HG02938 (cell line): ENCODE results near the gene TEDDM1.

ENCODE experiments used
- ATAC-seq: cut with Tn5 transposase; IDR thresholded peaks from one replicate; pipeline ENCODE4 v1.9.1; 2021; ENCODE audit warnings: mild to moderate bottlenecking, moderate library complexity; ENCODE audit not compliant: unreplicated experiment

TEDDM1 gene

DNA sequence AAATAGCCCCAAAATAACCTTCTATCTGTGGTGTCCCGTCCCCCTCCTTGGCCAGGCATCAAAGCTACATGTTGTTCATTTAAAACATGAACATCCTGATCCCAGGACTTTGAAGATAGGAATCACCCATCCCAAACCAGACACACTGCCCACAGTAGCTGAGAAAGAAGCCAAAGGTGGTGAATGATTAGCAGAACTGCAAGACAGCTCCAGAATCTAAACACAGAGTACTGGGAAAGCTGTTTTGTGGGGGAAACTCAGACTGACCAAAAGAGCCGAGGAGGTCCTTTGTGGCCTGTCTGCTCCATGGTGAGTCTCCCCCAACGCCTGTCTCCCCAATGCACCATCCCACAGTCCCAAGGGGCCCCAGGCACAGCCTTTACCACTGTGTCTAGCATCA is 7.3 kb upstream of the TEDDM1 start:
- no peak for ATAC-seq

DNA sequence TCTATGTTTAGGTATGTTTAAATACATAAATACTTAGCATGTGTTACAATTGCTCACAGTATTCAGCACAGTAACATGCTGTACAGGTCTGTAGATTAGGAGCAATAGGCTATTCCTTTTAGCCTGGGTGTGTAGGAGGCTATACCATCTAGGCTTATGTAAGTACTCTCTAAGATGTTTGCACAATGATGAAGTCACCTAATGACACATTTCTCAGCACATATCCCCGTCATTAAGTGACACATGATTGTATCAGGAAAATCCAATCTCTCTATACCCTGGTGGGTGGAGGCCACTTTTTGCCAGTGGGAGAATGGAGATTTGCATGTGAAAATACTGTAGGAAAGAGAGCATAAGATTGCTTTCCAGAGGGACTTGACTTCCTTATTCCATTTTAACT is 5.5 kb upstream of the TEDDM1 start:
- no peak for ATAC-seq

DNA sequence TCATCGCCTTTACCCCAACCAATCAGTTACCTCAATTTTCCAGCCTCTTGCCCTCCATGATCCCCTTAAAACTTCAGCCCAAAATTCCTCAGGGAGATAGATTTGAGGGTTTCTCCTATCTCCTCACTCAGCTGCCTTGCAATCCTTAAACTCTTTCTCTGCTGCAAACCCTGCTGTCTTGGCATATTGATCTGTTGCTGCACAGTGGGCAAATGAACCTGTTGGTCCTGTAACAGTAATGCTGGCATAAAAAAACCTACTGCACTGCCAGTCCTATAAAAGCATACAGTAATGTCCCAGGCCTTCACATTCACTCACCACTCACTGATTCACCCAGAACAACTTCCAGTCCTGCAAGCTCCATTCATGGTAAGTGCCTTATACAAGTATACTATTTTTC is 5.1 kb upstream of the TEDDM1 start:
- ATAC-seq: no peak

DNA sequence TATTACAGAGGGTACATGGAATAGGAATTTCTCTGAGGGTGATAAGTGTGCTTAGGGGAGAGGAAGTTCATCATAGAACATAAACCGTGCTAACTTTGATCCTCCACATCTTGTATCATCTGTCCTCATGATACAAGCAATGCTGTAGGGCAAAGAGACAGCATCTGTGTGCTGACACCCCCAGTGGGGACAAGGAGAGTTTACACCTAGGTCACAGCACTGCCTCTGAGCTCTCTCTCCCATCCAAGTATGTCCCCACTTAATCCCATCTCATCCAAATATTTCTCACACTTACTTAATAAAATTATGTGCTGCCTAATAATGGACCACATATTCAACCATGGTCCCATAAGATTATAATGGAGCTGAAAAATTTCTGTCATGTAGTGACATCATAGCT is 4.3 kb upstream of the TEDDM1 start:
- ATAC-seq: no peak

DNA sequence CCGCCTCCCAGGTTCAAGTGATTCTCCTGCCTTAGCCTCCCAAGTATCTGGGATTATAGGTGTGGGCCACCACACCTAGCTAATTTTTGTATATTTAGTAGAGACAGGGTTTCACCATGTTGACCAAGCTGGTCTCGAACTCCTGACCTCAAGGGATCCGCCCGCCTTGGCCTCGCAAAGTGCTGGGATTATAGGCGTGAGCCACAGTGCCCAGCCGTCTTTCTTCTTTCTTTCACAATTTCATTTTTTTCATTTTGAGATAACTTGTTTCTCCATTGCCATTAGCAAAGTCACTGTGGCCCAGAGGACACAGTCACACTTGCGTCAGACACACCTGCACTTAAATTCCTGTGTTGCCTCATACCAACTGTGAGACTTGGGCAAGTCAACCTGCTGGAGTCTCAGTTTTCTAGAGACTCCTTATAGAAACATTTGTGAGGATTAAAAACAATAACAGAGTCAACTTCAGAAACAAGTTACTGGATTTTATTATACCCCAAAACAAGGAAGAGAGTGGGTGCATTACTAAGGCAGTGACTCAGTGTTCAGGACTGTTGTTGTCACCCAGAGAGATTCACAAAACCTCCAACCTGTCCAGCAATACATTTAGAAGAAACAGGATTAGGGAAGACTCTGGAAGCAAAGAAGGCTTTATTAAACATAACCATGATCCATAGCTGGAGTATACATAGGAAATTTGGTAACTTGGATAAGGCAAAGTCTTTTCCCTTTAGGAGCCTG is 2.6 kb downstream of the TEDDM1 start:
- no peak for ATAC-seq

DNA sequence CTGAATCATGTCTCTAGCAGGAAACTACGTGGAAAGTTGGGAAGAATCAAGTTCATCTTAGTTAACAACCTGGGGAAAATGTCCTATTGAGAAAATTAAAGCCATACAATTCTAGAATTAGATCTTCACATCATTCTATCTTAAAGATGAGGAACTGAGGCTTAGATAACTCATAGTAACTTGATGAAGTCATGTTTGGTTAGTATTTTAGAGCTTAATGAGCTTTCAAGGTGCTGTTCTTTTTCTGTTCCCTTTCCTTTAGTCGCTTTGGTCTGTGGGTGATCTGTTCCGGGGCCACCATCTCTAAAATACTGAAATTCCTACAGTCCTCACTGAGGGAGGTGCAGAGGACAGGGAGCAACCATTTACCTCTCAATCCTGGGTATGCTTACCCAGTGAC is 4.6 kb downstream of the TEDDM1 start:
- ATAC-seq: no peak

DNA sequence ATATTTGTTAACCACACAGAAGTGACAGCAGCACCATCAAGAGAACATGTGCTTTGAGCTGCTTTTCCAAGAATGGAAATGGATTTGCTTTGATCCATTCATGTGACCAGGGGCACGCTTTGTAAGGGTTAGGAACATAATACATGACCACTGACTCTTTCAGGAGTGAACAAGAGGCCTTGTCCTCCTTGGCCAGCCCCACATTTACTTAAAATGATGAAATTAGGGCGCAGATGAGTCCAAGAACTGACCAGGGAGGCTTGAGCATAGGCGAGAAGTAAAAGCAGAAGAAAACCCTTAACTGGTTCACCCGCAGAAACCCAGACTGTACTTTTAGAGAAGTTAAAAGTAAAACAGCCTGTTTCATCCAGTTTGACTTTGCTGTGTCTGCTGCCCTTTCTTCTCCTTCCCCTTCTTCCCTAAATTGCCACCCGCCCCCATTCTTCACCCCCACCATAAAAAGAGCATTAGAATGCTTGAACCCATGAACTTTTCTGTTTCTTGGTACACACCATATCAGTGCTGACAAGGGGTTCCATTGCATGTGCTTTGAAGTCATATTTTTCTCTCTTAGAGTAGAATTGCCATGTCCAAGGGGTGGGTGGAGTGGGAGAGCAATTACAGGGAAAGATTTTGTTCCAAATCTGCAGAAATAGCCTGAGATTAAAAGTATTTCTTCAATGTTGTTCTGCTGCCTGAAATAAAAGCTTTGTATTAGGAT is 6.3 kb downstream of the TEDDM1 start:
- no peak for ATAC-seq

DNA sequence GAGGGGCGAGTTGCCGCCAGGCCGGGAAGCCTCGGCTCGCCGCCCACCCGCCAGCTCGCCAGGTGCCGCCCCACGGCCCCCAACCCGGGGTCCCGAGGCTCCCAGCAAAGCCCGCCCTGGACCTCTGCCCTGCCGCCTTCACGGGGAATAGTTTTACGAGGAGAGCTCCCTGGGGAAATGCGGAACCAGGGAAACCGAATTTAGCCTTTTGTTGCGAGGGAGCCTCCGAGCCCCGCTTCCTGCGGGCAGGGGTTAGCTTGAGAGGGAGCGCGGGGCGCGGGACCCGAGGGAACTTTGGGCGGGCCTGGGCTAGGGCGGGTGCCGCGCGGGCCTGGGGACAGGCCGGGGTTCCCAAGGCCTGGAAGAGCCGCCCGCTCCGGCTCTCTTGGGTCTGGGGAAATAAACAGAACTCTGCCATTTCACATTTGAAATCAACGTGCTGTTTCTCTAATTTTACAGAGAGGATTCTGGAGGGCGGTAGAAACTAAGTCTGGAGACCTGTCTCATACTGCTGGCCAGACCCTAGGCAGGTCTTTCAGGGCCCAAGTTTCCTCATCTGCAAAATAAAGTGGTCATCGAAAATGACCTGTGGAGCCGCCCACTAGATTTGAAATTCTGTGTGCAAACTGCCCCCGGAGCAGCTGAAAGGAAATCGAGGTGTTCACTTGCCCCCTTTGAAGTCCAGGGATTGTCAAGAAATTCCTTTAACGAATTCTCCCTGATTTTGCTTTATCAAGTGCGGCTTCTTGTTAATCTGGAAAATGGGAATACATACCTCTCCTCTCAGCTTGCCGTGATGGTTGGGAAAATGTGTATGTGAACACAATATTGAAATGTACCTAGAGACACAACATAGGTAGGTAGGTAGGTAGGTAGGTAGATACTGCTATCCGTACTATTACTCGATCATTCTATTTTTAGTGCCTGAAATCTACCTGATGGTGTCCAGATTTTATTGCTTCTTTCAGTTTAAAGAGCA is 8.1 kb downstream of the TEDDM1 start:
- ATAC-seq: no peak

DNA sequence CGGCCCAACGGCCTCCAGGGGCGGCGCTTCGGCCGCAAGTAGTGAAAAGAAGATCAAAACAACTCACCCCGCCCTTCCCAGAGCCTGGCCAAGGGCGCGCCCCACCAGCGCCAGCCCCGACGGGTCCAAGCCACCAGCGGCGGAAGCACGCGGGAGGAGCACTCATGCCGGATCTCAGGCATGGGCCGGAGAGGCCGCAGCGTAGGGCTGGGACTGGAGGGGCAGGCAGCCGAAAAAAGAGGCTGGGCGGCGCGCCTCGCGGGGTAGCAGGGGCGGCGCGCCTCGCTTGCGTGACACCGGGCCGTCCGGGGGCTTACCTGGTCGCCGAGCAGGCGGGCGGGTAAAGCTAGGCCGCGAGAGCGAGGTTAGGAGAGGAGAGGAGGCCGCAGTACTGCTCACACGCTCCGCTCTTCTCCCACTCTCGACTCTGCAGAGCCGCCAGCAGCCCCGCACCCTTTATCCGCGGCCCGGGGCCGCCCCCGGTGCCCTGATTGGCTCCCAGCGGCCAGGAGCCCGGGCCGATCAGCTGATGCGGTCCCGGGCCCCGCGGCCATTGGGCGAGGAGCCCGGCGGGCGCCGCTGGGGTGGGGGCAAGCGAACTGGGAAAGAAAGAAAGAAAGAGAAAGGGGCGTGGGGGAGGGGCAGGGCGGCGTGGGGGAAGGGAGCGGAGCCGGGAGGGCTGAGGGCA is 9.0 kb downstream of the TEDDM1 start, which contains the start of gene GLUL:
Gene GLUL, minus strand, starts transcription at position 429 of the 688 bp plus-strand sequence. CDS start 3,053 bp downstream, outside the sequence.
- peak; percentile 74 for ATAC-seq

DNA sequence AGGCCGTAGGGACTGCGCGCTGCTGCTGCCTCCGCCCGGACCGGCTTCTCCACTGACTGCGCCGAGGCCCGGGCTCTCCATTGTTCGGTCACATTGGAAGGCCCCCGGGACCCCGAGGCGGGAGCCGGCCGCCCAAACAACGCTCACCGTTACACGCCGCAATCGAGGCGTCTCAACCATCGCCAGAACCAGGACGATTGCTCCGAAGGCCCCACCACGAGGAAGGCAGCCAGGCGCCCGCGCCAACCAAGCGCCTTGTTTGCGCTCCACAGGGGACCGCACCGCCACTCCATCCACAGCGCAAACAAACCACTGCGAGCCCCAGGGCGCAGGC is 9.5 kb downstream of the TEDDM1 start:
- peak; percentile 18 for ATAC-seq

DNA sequence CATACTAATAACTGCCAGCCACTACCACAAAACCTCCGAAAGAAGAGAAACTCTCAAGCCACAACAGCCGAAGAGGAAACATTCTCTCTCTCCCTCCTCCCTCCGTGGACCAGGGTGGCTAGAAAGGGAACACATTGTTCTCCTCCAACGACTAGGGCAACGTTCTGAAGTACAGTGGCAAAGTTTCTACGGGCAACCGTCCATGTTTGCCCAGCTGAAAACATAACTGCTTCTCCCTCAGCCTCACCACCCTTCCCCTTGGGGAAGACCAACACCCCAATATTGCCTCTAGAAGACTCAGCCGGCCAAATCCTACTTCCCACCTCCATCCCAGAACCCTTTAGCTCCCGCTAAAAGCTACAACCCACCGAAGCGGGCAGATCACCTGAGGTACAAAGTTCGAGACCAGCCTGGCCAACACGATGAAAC is 10.8 kb downstream of the TEDDM1 start:
- ATAC-seq: no peak

DNA sequence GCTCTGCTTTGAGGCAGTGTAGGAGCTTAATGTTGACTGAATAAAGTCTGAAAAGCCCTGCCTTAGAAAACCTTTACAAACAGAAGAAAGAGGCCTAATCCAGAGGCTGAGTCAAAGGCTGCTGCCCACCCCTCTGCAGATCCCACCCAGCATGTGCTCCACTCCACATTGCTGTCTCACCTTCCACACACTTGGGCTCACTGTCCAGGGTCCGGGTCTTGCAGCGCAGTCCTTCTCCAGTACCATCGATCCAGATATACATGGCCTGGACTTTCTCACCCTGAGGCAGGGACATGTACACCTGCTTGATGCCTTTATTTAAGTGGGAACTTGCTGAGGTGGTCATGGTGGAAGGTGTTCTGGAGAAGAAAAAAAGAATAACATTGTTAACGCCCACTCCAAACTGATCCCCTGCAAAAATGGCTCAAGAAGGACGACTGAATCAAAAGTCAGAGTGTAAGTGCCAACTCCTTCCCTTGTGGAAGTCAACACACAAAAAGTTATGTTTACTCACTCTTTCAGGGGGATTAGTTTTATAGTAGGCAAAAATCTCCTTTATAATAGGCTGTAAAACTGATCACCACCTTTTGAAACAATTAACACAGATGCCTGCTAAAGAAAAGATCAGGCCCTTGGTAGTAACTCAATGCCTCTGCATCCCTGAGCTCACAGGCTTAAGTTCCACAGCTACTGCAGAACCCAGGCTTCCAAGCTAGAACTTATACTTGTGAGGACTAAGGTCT is 11.9 kb downstream of the TEDDM1 start:
- no peak for ATAC-seq

DNA sequence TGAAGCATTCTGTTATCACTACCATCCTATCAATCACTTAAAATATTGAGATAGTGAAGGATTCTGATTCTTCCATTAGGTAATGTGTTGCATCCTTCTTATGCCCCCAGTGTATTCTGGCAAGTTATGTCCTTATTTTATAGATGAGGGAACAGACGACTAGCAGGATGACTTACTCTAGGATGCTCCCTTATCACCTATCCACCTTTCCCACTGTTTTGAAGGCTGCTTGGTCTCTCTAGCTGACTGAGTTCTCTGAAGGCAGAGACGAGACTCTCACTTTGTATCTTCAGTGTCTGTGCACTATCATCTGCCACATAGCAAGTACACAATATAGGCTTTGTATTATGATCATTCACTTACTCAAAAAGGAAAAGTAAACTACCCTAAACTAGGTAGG is 12.9 kb downstream of the TEDDM1 start:
- ATAC-seq: no peak

DNA sequence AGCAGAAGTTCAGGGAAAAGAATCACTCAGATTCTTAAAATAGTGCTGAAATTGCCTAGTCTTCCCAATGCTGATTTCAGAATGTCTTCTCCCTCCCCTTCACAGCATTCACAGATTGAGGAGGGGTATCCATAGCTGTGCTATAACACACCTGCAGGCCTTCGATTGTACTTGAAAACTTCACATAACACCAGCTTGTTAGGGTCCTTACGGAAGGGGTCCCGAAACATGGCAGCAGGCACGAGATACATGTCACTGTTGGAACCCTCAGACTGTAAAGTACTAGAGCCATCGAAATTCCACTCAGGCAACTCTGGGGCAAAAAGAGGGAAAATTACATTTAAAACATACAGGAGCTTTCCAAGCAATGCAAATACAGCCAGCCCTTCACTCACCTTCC is 13.5 kb downstream of the TEDDM1 start:
- no peak for ATAC-seq

DNA sequence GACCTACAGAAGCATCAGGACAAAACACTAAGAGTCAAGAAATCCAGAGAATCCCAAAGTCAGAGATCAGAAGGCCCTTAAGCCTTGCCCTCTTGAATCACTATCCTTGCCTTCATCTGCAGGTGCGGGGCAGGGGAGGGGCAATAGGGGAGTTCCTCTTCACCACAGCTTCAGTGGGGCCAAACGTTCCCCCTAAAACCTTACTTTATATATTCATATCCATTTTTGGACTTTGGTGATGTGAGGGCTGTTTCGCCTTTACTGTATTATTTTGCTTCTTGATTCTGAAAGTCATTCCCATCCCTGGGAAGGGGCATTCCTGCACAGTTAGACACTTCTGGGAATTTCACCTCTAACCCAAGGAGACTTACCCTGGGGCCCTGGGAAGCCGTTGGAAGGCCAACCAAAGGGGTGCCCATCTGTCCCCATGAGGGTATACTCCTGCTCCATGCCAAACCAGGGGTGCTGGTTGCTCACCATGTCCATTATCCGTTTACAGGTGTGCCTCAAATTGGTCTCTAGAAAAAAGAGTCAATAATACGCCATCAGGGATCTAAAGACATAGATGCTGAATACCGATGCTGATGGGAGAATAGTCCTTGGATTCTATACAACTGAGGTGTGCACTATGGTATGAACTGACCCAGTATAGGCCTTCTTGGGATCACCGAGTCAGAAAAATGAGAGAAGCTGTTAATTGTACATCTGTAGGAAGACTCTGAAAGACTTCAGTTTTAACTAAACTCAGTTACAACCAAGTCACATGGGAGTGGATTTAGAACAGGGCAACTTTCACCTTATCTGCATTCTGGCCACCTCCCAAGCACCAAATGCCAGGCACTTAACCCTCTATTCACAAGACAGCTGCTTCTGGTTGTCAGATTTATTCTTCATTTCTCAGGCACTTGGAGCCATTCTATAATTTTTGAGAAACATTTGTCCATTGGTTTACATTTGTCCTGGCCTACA is 14.3 kb downstream of the TEDDM1 start:
- no peak for ATAC-seq

DNA sequence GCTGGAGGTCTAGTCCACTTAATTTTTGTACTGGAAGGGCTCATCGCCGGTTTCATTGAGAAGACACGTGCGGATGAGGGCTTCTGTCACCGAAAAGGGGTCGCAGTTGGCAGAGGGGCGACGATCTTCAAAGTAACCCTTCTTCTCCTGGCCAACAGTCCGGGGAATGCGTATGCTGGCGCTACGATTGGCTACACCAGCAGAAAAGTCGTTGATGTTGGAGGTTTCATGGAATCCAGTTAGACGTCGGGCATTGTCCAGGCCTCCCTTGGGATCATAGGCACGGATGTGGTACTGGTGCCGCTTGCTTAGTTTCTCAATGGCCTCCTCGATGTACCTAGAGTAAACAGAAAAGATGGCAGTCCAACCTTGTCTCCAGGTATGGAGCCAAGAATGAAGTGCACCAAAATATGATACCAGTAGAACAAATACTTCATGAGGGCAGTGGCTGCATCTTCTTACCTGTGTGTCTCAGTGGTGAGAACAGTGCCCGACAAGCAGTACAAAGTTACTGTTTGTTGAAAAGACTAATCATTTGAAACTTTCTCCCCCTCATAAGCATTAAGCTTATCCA is 16.0 kb downstream of the TEDDM1 start:
- ATAC-seq: no peak

DNA sequence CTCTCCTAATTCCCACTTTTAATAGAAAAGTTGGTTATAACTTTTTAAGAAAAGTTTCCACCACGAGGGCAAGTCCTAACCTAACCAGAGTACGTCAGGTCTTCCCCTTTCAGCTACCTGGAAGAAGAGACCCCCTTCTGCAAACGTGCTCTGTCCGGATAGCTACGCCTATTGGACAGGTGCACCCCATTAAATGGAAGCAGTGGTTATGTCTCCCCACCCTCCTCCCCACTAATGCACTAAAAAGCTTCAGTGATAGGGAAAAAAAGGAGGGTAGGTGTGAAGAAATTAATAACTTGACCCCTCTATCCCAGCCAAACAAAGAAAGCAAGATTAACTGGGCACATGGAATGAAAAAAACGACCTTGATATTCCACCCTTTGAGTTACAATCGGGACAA is 16.5 kb downstream of the TEDDM1 start:
- no peak for ATAC-seq

DNA sequence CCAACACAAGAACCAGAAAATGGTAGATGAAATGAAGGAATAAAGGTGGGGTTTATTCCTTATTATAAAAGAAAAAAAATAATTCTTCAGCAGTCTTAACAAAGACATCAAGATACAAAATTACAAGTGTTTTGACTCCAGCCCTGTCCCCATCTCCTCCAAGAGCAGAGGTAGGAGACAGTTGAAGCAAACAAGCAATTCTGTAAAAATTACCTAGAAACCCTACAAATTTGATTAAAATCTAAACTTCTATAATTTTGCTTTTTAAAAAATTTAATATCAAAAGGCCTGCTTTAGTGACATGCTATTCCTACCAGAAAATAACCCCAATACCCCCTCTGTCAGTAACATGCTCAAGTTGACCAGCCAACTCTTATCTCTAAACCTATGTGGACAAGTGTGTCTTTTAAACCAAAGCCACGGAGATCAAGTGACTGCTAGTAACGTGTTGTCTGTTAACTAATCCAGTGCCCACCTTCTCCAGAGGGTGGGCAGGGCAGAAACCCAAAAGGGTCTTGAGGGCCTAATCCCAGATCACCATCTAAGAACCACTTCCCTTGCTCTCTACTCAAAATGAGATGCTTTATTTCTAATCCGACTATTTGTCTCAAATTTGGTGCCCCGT is 17.3 kb downstream of the TEDDM1 start:
- ATAC-seq: no peak
